ENCODE results near the gene PIK3R6.

The PIK3R6 gene

GRCh38 chr17:8781776-8782175 lies 85.7 kb downstream of the PIK3R6 start:
- Mint-ChIP-seq H3K27me3 (ENCODE audit: low read depth) (peaks cover 9% of the 10 kb centered on the region), H3K9me3 (peaks cover 18% of the 10 kb centered on the region), H3K4me1 (peaks cover 2% of the 10 kb centered on the region), H3K4me3 (no peak overlapping the region), H3K27ac (no peak overlapping the region), H3K36me3 (ENCODE audit: low read depth) (no peaks in the 10 kb centered on the region)
- no peak for TF ChIP-seq CTCF (IDR thresholded peaks at IDR 0.05; ENCODE audit: unreplicated experiment in 3 of 3)

GRCh38 chr17:8776881-8777280 lies 90.6 kb downstream of the PIK3R6 start:
- H3K27ac Mint-ChIP-seq: peak overlapping the region in 1 of 3 experiments; percentile 56
- peaks cover under 1% of the 10 kb centered on the region for H3K27me3 Mint-ChIP-seq (ENCODE audit: low read depth)
- H3K4me3 Mint-ChIP-seq: no peak overlapping the region
- no peak for TF ChIP-seq CTCF (IDR thresholded peaks at IDR 0.05; ENCODE audit: unreplicated experiment in 3 of 3)
- H3K9me3 Mint-ChIP-seq: peaks cover 32% of the 10 kb centered on the region
- no peaks in the 10 kb centered on the region for H3K36me3 Mint-ChIP-seq (ENCODE audit: low read depth)
- H3K4me1 Mint-ChIP-seq: peaks cover 12% of the 10 kb centered on the region

- Mint-ChIP-seq H3K4me3 (no peak overlapping the region), H3K27ac (peak overlapping the region; percentile 38 to 81 (median 56)), H3K27me3 (ENCODE audit: low read depth) (no peaks in the 10 kb centered on the region), H3K36me3 (ENCODE audit: low read depth) (no peaks in the 10 kb centered on the region), H3K4me1 (peaks cover 12% of the 10 kb centered on the region), H3K9me3 (peaks cover 32% of the 10 kb centered on the region)
- TF ChIP-seq CTCF (IDR thresholded peaks at IDR 0.05; ENCODE audit: unreplicated experiment in 3 of 3): no peak
These were observed 91.2 kb downstream of the PIK3R6 start for GRCh38 chr17:8776248-8776647.

- Mint-ChIP-seq H3K9me3 (peaks cover 7% of the 10 kb centered on the region), H3K4me1 (no peaks in the 10 kb centered on the region), H3K27me3 (ENCODE audit: low read depth) (peaks cover 3% of the 10 kb centered on the region), H3K4me3 (no peak overlapping the region), H3K36me3 (ENCODE audit: low read depth) (no peaks in the 10 kb centered on the region), H3K27ac (no peak overlapping the region)
- TF ChIP-seq CTCF (IDR thresholded peaks at IDR 0.05; ENCODE audit: unreplicated experiment in 3 of 3): no peak
These were observed 100.7 kb downstream of the PIK3R6 start for GRCh38 chr17:8766731-8767130.

GRCh38 chr17:8762012-8762411 lies 105.5 kb downstream of the PIK3R6 start:
- no peaks in the 10 kb centered on the region for H3K4me1 Mint-ChIP-seq
- no peak overlapping the region for H3K27ac Mint-ChIP-seq
- H3K4me3 Mint-ChIP-seq: no peak overlapping the region
- no peaks in the 10 kb centered on the region for H3K36me3 Mint-ChIP-seq (ENCODE audit: low read depth)
- no peak for TF ChIP-seq CTCF (IDR thresholded peaks at IDR 0.05; ENCODE audit: unreplicated experiment in 3 of 3)
- peaks cover 4% of the 10 kb centered on the region for H3K9me3 Mint-ChIP-seq
- peaks cover 18% of the 10 kb centered on the region for H3K27me3 Mint-ChIP-seq (ENCODE audit: low read depth)

- no peaks in the 10 kb centered on the region for H3K36me3 Mint-ChIP-seq (ENCODE audit: low read depth)
- TF ChIP-seq CTCF (IDR thresholded peaks at IDR 0.05; ENCODE audit: unreplicated experiment in 3 of 3): no peak
- H3K4me3 Mint-ChIP-seq: no peak within 1 kb of the TSS
- no peak within 1 kb of the TSS for H3K27ac Mint-ChIP-seq
- H3K27me3 Mint-ChIP-seq (ENCODE audit: low read depth): peaks cover 35% of the 10 kb centered on the region
- peaks cover 4% of the 10 kb centered on the region for H3K9me3 Mint-ChIP-seq
- H3K4me1 Mint-ChIP-seq: no peaks in the 10 kb centered on the region
These were observed 109.3 kb downstream of the PIK3R6 start, which contains the start of gene SPDYE4 for GRCh38 chr17:8758137-8758596. SPDYE4 (minus strand) TSS chr17:8758546; CDS start chr17:8758382, 164 bp downstream.
